Mammary epithelial cell (primary cell): ENCODE results near the gene FREM2.

ENCODE experiments used
- EZH2 ChIP-seq: IDR thresholded peaks from 2 replicates; pipeline ENCODE4 v1.6.1; 2012; ENCODE audit warnings: low read length, inconsistent platforms, borderline replicate concordance
- TF ChIP-seq, protein P1 (sequence below), 2 donors: IDR thresholded peaks in 1 of 2; conservative IDR thresholded peaks in 1 of 2; 2 replicates each; pipeline ENCODE4 v1.5.1; 2011 to 2012; ENCODE audit warnings: inconsistent platforms in 2 of 2, low read length in 2 of 2, mild to moderate bottlenecking in 2 of 2, control low read depth in 1 of 2, low read depth in 1 of 2; ENCODE audit not compliant: insufficient read depth in 1 of 2; ENCODE audit errors: extremely low read depth in 1 of 2

DNA sequence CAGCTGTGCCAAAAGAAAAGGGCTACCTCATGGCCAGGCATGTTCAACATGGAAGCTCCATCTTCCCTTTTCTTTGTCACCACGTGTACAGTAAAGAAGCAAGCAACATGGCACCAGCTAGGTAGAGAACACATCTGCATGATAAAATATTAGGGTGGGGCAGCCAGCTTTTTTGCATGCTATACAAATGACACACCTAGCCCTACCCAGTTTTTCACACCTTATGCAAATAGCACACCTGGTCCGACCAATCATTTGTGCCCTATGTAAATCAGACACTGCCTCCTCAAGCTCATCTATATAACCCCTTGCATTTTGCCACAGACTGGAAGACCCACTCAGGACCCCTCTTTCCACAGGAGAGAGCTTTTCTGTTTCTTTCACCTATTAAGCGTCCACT is 218.2 kb downstream of the FREM2 start:
- TF ChIP-seq, protein P1, sequence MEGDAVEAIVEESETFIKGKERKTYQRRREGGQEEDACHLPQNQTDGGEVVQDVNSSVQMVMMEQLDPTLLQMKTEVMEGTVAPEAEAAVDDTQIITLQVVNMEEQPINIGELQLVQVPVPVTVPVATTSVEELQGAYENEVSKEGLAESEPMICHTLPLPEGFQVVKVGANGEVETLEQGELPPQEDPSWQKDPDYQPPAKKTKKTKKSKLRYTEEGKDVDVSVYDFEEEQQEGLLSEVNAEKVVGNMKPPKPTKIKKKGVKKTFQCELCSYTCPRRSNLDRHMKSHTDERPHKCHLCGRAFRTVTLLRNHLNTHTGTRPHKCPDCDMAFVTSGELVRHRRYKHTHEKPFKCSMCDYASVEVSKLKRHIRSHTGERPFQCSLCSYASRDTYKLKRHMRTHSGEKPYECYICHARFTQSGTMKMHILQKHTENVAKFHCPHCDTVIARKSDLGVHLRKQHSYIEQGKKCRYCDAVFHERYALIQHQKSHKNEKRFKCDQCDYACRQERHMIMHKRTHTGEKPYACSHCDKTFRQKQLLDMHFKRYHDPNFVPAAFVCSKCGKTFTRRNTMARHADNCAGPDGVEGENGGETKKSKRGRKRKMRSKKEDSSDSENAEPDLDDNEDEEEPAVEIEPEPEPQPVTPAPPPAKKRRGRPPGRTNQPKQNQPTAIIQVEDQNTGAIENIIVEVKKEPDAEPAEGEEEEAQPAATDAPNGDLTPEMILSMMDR (conservative IDR thresholded peaks at IDR 0.05 in 1 of 2, IDR thresholded peaks at IDR 0.05 in 1 of 2; ENCODE audit: extremely low read depth in 1 of 2, insufficient read depth in 1 of 2, low read depth in 1 of 2, low read length in 2 of 2) = no peak
- no peak for TF ChIP-seq EZH2
